GM20431 (cell line): ENCODE measurements around the gene CALML5.

Experiments
- in situ Hi-C: fragments of 300-500 bp; cut with MseI, MboI; formaldehyde crosslinking; loops from one replicate; pipeline ENCODE4 v1.15.0; 2020; ENCODE audit warnings: low sequenced_read_pairs; ENCODE audit not compliant: unreplicated experiment

Gene CALML5

DNA sequence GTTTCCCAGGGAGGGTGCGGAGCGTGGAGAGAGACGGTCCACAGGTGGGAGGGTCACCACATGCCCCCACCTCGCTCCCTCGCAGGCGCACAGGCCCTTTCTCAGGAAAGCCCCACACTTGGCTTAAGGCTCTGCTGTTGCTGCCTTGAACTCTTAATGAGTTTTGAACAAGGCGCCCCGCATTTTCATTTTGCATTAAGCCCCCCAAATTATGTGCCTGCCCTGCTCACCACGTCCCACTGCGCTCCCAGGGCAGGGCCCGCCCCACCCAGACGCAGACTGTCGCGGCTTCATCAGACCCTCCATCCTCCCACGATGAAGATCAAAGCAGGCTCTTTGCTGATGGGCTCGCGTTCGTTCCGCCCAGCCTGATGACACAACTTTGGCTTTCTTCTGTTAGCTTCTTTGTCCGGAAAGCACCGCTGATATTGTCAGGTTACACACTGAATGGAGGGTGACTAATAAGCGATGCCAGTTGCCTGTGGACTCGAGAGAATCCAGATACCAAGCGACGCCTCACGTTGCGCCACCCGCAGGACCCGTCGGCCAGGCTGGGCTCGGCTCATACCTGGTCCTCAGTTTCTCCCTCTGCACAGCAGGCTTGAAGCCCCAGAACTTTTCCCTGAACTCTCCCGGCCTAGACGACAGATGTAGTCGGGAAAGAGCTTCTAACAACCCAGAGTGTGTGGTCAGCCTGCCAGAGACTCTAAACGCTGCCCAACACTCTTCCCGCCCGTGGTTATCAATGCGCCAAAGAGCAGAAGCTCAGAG lies 34.9 kb upstream of the CALML5 start:
- in situ Hi-C loops, result no loop called here

DNA sequence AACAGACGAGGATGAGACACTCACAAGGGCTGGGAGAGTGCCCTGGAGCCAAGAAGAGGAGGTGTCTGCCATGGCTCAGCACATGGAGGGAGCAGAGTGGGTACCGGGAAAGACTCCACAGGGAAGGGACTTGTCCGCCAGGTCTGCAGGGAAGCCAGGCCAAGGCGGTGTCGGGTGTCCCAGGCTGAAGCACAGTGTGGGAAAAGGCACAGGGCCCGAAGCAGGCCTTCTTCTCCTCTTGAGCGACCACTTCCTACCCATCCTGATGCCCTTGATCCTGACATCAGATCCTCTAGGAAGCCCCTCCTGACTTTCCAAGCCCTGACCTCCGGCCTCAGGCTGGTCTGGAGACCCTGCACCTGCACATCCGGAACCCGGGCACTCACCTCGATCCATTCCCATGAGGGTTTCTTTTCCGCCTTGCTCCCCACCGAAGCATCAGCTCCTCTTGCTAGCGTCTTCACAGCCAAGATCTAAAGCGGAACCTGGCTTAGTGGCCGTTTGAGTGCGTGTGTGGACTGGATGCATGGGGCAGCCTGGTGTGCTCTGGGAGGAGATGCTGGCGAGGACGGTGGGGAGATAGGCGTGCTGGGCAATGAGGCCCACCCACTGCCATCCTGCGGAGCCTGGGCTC lies 33.8 kb upstream of the CALML5 start:
- in situ Hi-C loops, result no loop called here

GRCh38 chr10:5532618-5533097 lies 33.3 kb upstream of the CALML5 start:
- in situ Hi-C loops, result no loop called here

DNA sequence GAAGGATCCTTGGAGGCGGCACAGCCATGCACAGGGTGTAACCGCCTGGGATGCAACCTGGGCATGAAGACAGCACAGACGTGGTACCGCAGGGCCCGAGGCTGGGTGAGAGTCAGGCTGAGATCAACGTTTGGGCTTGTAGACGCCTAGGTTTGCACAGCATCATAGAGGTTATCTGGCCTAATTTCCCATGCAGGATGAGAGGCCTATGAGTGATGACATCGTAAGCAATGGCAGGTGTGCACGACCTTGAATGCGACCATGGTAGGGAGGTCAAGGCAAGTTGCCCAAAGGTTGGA lies 32.9 kb upstream of the CALML5 start:
- in situ Hi-C loops, result no loop called here

DNA sequence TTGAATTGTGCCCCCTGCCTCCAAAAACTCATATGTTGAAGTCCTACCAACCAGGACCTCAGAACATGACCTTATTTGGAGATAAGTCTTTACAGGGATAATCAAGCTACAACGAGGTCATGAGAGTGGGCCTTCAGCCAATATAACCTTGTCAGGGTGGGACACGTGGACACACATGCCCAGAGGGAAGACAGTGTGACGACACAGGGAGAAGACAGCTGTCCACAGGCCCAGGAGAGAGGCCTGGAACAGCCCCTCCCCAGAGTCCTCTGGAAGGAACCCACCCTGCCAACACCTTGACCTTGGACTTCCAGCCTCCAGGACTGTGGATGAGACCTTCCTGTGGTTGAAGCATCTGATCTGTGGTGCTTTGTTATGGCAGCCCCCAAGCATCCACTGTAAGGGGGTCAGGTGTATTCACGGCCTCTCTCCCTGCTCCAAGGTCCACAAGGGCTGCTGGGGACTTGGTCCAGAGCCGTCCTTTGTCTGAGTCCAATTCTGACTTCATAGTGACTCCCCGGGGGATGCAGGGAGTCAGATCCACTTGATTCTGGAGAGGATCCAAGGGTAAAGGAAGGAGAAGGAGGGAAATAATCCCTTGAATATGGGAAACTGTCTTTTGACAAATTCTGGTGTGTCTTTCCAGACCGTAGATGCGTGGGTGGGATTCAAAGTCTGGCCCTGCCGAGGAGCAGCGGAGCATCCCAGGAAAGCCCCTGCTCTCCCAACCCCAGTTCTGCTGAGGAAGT lies 32.4 kb upstream of the CALML5 start:
- in situ Hi-C loops, result no loop called here

- in situ Hi-C loops, result no loop called here
These were observed 31.6 kb upstream of the CALML5 start for GRCh38 chr10:5530846-5531557.

DNA sequence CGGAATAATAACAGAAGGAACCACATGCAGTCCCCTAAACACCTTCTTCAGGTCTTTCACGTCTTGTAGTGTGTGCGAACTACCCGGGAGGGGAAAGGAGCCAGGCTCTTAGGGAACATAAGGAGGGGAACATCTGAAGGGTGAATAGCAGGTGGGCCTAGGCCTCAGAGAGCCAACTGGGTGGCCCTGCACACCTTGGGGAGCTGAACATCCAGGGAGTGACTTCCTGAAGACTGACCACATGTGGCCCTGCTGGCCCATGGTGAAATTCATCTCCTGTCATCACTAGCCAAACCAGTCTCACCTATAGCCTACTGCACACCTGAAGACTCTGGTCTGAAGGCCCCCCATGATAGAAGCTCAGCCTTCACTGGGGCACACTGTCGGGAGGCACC lies 31.0 kb upstream of the CALML5 start:
- in situ Hi-C loops, result no loop called here

DNA sequence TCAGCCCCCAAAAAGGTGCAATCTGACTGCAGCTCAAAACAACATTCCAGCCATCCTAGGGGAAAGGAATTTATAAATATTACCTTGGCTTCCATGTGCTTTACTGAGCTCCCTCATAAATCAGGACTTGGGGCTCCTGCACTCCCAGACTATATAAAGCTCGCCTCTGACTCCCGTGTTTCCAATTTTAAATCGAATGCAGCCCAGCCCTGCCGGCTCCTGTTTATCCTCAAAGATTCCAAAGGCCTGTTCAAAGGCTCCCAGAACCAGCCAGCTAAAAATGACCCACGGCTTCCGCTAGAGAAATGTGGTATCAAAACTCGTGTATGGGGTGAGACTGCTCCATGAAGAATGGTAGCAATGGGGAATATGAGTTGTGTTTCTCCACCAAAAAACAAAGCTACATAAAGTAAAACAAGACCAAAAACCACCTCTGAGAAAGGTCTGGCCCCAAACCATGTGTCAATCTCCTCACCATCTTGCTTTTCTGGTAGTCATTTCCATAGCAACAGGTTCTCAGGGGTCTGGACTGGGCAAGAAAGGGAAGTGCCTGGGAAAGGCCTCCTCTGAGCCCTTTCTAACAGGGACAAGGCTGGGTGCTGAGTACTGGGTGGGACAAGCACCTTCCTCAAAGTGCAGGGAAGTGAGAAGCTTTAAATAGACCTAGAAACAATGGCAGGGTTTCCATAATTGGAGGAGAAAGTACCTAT lies 30.5 kb upstream of the CALML5 start:
- in situ Hi-C loops, result no loop called here

DNA sequence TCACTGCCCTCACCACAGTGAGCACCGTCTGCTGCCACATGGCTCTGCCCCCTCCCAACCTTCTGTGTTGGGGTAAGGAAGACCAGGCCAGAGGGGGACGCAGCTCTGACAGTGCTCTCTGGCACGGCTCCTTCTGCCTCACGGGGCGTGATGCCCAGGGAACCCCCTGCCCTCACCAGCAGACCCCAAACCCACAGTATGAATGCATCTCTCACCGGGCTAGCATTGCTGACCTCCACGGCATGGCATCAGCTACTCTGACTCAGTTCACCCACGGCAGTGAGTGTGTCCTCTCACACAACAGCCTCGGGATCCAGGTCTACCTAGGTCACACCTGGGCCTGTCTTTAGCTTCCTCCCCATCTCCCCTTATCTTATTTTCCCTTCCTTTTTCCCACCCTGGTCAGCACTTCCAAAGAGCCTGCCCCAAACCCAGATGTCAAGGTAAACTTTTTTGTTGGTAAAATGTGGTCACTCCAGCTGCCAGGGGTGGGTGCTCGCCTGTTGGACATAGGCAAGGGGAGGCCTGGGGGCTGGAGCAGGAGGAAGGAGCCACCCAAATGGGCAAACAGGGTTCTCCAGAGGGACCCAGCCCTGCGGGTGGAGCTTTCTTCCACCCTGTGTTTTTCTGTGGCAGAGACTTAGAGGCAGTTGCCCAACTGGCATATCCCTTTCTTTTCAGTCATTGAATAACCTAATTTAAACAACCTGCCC lies 29.8 kb upstream of the CALML5 start:
- in situ Hi-C loops, result no loop called here

- in situ Hi-C loops, result no loop called here
These were observed 28.2 kb upstream of the CALML5 start for GRCh38 chr10:5527332-5528200.

DNA sequence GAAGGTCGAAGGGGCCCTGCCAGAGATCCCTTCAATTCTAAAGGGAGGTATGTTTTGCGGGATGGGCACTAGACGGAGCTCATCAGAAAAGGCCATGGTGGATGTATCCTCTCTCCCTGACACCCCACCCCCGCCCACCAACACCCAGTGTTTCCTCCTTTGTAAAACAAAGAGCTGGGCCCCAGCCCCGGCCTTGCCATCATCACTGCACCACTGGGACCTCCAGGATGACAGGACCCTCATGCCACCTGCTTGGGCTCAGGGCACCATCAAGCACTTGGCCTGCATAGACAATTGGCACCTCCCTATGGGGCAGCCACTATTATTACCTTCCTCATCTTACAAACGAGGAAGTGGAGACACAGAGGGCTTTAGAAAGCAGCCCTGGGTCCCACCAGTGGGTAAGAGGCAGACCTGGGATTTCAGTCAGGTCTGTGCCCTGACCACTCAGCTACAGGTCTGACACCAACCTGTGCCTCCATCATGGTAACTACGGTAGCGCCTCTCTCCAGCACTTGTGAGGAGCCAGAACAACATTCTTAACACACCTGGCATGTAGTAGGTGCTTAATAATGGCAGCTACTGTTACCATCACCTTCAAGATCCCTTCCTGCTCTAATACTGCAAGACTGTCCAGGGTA lies 27.4 kb upstream of the CALML5 start:
- in situ Hi-C loops, result no loop called here

DNA sequence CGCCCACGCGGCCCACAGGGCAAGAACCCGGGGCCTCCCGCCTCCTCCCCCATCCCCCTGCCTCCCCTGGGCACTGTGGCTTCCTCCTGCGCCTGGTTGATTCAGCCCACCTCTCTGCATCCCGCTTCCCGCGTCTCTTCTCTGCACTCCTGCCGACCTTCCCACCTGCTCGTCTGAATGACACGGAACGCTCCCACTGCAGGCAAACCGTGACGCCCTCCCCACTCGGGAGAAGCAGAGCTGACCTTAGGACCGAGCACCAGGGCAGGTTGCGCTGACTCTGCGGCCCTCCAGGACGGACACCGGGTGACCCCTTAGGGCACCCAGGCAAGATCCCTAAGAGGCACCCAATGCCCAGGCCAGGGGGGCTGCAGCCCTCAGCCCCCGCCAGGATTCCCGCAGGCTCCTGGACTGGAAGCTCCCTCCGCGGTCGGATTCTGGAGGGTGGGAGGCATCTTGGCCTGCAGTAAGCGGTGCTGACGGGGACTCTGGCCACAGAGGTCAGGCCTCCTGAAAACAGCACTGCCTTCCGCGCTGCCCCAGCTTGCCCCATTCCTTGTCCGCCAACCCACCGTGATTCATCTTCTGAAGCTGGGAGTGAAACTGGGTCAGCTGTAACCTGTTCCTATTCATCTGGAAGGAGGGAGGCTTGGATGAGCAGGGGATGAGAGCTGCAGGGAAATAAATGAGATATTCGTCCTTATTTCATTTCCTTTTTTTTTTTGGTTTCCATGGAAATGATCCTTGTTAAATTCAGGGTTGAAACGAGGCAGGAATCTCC lies 26.4 kb upstream of the CALML5 start:
- in situ Hi-C loops, result no loop called here

DNA sequence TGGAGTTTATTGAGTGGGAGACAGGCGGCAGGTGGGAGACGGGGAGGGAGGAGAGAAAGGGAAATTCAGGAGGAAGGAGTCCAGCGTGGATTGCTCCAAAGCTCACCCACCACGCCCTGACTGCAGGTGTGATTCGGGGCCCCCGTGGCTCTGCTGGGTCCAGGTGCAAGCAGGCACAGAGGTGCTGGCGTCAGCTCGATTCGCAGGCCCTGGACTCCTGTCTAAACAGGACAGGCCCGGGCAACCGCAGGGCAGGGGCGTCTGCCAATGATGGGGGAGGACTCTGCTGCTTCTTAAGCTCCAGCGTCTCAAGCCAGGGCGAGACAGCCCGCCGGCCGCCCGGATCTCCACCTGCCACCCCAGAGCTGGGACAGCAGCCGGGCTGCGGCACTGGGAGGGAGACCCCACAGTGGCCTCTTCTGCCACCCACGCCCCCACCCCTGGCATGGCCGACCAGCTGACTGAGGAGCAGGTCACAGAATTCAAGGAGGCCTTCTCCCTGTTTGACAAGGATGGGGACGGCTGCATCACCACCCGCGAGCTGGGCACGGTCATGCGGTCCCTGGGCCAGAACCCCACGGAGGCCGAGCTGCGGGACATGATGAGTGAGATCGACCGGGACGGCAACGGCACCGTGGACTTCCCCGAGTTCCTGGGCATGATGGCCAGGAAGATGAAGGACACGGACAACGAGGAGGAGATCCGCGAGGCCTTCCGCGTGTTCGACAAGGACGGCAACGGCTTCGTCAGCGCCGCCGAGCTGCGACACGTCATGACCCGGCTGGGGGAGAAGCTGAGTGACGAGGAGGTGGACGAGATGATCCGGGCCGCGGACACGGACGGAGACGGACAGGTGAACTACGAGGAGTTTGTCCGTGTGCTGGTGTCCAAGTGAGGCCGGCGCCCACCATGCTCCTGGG lies 25.5 kb upstream of the CALML5 start, which contains the start of gene CALML3:
CALML3 (plus strand) TSS at position 321 of the 920 bp plus-strand sequence; CDS start at position 446, 125 bp downstream.
- in situ Hi-C loops, result no loop called here

- in situ Hi-C loops, result no loop called here
These were observed 24.6 kb upstream of the CALML5 start for GRCh38 chr10:5523796-5524574.

GRCh38 chr10:5522913-5523560 lies 23.7 kb upstream of the CALML5 start:
- in situ Hi-C loops, result no loop called here
